ENCODE results near the gene ADIPOR1. TPM values are rescaled to one million over a fixed set of nuclear protein-coding genes. Genes with fewer than 3 reads are reported as not detected.
"Not testable (repeated sequence)": the region's sequence is repeated elsewhere in the genome, so short reads cannot be mapped to it uniquely, and the experiment has no call there.

The ADIPOR1 gene
- total and polyA plus RNA-seq, 7 experiments from 2014 or later, result 51.9 to 93.8 (median 69.6) TPM

DNA sequence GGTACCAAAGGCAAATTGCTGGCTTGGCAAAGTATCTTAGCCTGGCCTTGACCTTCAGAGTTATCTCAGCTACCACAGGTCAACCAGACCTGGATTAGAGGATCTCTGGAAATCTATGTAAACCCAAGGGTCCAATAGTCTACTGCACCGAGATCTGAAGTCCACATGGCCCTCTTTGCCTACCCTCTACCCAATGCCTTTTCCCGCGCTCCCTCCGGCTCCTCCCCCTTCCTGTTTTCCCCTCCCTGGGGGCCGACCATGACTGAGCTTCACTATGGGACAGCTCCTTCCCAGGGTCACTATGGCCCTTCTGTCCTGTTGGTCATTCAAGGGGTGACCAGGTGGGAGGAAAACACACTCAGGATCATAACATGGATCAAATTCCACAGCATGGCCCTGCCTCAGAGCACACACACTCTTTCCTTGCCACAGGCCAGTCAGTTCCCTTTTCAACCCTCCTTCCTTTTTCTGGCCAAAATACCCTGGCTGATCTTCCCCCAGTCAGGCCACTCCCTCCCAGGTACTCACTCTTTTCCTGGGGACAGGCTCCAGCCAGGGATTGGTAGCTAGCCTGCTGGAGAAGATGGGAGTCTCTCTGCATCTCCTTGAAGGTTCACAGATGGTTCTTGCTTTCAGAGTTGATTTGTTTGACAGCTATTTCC is 29.9 kb upstream of the ADIPOR1 start:
- DNase-seq (no peak), ATAC-seq (no peak)
- H3K9me3 ChIP-seq (ENCODE audit: control insufficient read depth in 2 of 3, low read length in 3 of 3), result no peaks in the 10 kb centered on the region
- H3K4me1 ChIP-seq (ENCODE audit: control insufficient read depth in 2 of 2, insufficient read depth in 2 of 2, low read length in 2 of 2), result no peaks in the 10 kb centered on the region
- intact Hi-C loops (cut with micrococcal nuclease), result no loop called here
- ChIA-PET POLR2A (no interaction called here), CTCF (interaction anchor here (0.6 kb wide), 1 partner anchor 27 kb away, joined by 4 read pairs; no protein-coding TSS in a partner anchor)
- H3K36me3 Mint-ChIP-seq, result peaks cover 0 to 8% (median 0%) of the 10 kb centered on the region in 5 donors
- peaks cover 0 to 1% of the 10 kb centered on the region in 2 donors for H3K27me3 ChIP-seq (ENCODE audit: control insufficient read depth in 2 of 2, insufficient read depth in 2 of 2, low read length in 2 of 2)
- peaks cover 0 to 4% (median 0%) of the 10 kb centered on the region in 7 donors for H3K4me1 Mint-ChIP-seq
- no peaks in the 10 kb centered on the region for H3K36me3 ChIP-seq (ENCODE audit: control insufficient read depth in 2 of 3, insufficient read depth in 3 of 3, low read length in 3 of 3)
- H3K27ac ChIP-seq (ENCODE audit: low read depth, low read length), result no peak overlapping the region
- H3K9me3 Mint-ChIP-seq, result peaks cover 0 to 7% (median 0%) of the 10 kb centered on the region in 11 donors
- H3K4me3 Mint-ChIP-seq, result no peak overlapping the region
- H3K27ac Mint-ChIP-seq, result no peak overlapping the region
- H3K4me3 ChIP-seq (ENCODE audit: low read length), result no peak overlapping the region
- H3K27me3 Mint-ChIP-seq, result peaks cover 10 to 40% (median 14%) of the 10 kb centered on the region in 5 donors

GRCh38 chr1:202987255-202987654 is 29.1 kb upstream of the ADIPOR1 start:
- Mint-ChIP-seq H3K27ac (no peak overlapping the region), H3K9me3 (peaks cover 0 to 7% (median 0%) of the 10 kb centered on the region in 11 donors), H3K4me3 (no peak overlapping the region), H3K36me3 (peaks cover 0 to 8% (median 0%) of the 10 kb centered on the region in 5 donors), H3K27me3 (peaks cover 8 to 34% (median 10%) of the 10 kb centered on the region in 5 donors), H3K4me1 (peaks cover 0 to 4% (median 0%) of the 10 kb centered on the region in 7 donors)
- intact Hi-C loops (cut with micrococcal nuclease), result no loop called here
- Histone ChIP-seq H3K4me1 (ENCODE audit: control insufficient read depth in 2 of 2, insufficient read depth in 2 of 2, low read length in 2 of 2) (no peaks in the 10 kb centered on the region), H3K27ac (ENCODE audit: low read depth, low read length) (no peak overlapping the region), H3K9me3 (ENCODE audit: control insufficient read depth in 2 of 3, low read length in 3 of 3) (no peaks in the 10 kb centered on the region), H3K27me3 (ENCODE audit: control insufficient read depth in 2 of 2, insufficient read depth in 2 of 2, low read length in 2 of 2) (no peaks in the 10 kb centered on the region), H3K36me3 (ENCODE audit: control insufficient read depth in 2 of 3, insufficient read depth in 3 of 3, low read length in 3 of 3) (no peaks in the 10 kb centered on the region), H3K4me3 (ENCODE audit: low read length) (no peak overlapping the region)
- CTCF ChIA-PET, result interaction anchor here (0.6 kb wide), 1 partner anchor 27 kb away, joined by 4 read pairs; no protein-coding TSS in a partner anchor
- ATAC-seq (no peak), DNase-seq (no peak)
- POLR2A ChIA-PET, result interaction anchor here (0.8 kb wide), 1 partner anchor 19 kb away, joined by 3 read pairs; no protein-coding TSS in a partner anchor

DNA sequence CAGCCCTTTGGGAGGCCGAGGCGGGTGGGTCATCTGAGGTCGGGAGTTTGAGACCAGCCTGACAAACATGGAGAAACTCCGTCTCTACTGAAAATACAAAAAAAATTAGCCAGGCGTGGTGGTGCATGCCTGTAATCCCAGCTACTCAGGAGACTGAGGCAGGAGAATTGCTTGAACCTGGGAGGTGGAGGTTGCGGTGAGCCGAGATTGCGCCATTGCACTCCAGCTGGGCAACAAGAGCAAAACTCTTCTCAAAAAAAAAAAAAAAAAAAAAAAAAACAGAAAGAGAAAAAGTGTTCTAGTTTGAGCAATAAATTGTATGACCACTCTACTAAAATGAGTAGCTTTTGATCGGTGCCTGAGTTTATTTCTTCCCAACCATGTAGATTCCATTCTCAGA is 28.0 kb upstream of the ADIPOR1 start:
- H3K9me3 ChIP-seq (ENCODE audit: control insufficient read depth in 2 of 3, low read length in 3 of 3); H3K4me3 ChIP-seq (ENCODE audit: low read length); intact Hi-C loops (cut with micrococcal nuclease); H3K36me3 ChIP-seq (ENCODE audit: control insufficient read depth in 2 of 3, insufficient read depth in 3 of 3, low read length in 3 of 3); POLR2A ChIA-PET; H3K4me1 ChIP-seq (ENCODE audit: control insufficient read depth in 2 of 2, insufficient read depth in 2 of 2, low read length in 2 of 2); H3K27ac ChIP-seq (ENCODE audit: low read depth, low read length); H3K4me1 Mint-ChIP-seq; ATAC-seq; H3K27me3 ChIP-seq (ENCODE audit: control insufficient read depth in 2 of 2, insufficient read depth in 2 of 2, low read length in 2 of 2); H3K27ac Mint-ChIP-seq; DNase-seq; H3K9me3 Mint-ChIP-seq; H3K4me3 Mint-ChIP-seq; H3K36me3 Mint-ChIP-seq; CTCF ChIA-PET: not testable (repeated sequence)
- peaks cover 0 to 23% (median 0%) of the 10 kb centered on the region in 5 donors for H3K27me3 Mint-ChIP-seq

GRCh38 chr1:202982715-202983430 is 24.8 kb upstream of the ADIPOR1 start:
- no peak overlapping the region for H3K27ac ChIP-seq (ENCODE audit: low read depth, low read length)
- Mint-ChIP-seq H3K4me3 (no peak overlapping the region), H3K4me1 (peaks cover 0 to 3% (median 0%) of the 10 kb centered on the region in 7 donors), H3K9me3 (no peaks in the 10 kb centered on the region), H3K27ac (no peak overlapping the region), H3K27me3 (peaks cover 16 to 28% (median 19%) of the 10 kb centered on the region in 5 donors), H3K36me3 (no peaks in the 10 kb centered on the region)
- ChIA-PET CTCF (no interaction called here), POLR2A (no interaction called here)
- H3K4me3 ChIP-seq (ENCODE audit: low read length), result no peak overlapping the region
- peaks cover 0 to 5% of the 10 kb centered on the region in 2 donors for H3K27me3 ChIP-seq (ENCODE audit: control insufficient read depth in 2 of 2, insufficient read depth in 2 of 2, low read length in 2 of 2)
- DNase-seq (no peak), ATAC-seq (no peak)
- H3K9me3 ChIP-seq (ENCODE audit: control insufficient read depth in 2 of 3, low read length in 3 of 3), result no peaks in the 10 kb centered on the region
- intact Hi-C loops (cut with micrococcal nuclease), result no loop called here
- no peaks in the 10 kb centered on the region for H3K36me3 ChIP-seq (ENCODE audit: control insufficient read depth in 2 of 3, insufficient read depth in 3 of 3, low read length in 3 of 3)
- H3K4me1 ChIP-seq (ENCODE audit: control insufficient read depth in 2 of 2, insufficient read depth in 2 of 2, low read length in 2 of 2), result no peaks in the 10 kb centered on the region

DNA sequence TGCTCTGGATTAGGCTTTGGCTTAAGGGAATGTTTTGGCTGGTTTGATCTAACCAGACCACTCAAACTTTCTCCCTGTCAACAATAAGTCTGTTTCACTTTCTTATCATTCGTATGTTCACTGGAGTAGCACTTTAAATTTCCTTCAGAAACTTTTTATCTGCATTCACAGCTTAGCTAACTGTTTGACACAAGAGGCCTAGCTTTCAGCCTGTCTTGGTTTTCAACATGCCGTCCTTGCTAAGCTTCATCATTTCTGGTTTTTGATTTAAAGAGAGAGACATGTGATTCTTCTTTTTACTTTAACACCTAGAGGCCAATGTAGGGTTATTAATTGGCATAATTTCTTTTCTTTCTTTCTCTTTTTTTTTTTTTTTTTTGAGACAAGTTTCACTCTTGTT is 23.8 kb upstream of the ADIPOR1 start:
- DNase-seq (no peak), ATAC-seq (no peak)
- POLR2A ChIA-PET, result no interaction called here
- Mint-ChIP-seq H3K27me3 (peaks cover 24 to 35% (median 25%) of the 10 kb centered on the region in 5 donors), H3K4me1 (peaks cover 0 to 3% (median 0%) of the 10 kb centered on the region in 7 donors), H3K36me3 (no peaks in the 10 kb centered on the region), H3K27ac (no peak overlapping the region), H3K4me3 (no peak overlapping the region), H3K9me3 (no peaks in the 10 kb centered on the region)
- H3K4me1 ChIP-seq (ENCODE audit: control insufficient read depth in 2 of 2, insufficient read depth in 2 of 2, low read length in 2 of 2), result no peaks in the 10 kb centered on the region
- intact Hi-C loops (cut with micrococcal nuclease), result no loop called here
- no peaks in the 10 kb centered on the region for H3K36me3 ChIP-seq (ENCODE audit: control insufficient read depth in 2 of 3, insufficient read depth in 3 of 3, low read length in 3 of 3)
- H3K9me3 ChIP-seq (ENCODE audit: control insufficient read depth in 2 of 3, low read length in 3 of 3), result no peaks in the 10 kb centered on the region
- CTCF ChIA-PET, result interaction anchor here (0.9 kb wide), 1 partner anchor 19 kb away, joined by 4 read pairs; no protein-coding TSS in a partner anchor
- peaks cover 0 to 5% of the 10 kb centered on the region in 2 donors for H3K27me3 ChIP-seq (ENCODE audit: control insufficient read depth in 2 of 2, insufficient read depth in 2 of 2, low read length in 2 of 2)
- no peak overlapping the region for H3K27ac ChIP-seq (ENCODE audit: low read depth, low read length)
- no peak overlapping the region for H3K4me3 ChIP-seq (ENCODE audit: low read length)

DNA sequence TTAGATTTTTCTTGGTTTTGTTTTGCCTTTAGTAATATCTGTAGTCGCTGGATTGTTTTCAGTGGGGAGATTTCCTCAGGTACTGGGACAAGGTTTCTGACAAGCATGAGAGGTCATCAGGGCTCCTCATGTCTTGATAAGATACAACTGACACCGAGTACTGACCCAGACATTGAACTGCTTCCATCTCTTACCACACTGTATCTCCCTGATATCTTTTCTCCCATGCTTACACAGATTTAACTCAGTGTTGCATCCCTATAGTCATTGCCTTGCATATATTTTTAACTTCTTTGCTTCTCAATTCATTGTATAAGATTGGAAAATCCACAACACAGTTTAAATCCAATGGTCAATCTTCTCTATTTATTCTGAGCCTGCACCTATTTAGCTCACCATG is 21.3 kb upstream of the ADIPOR1 start:
- H3K4me1 ChIP-seq (ENCODE audit: control insufficient read depth in 2 of 2, insufficient read depth in 2 of 2, low read length in 2 of 2), result no peaks in the 10 kb centered on the region
- no peak overlapping the region for H3K4me3 ChIP-seq (ENCODE audit: low read length)
- H3K27ac ChIP-seq (ENCODE audit: low read depth, low read length), result no peak overlapping the region
- ATAC-seq (no peak), DNase-seq (no peak)
- no peaks in the 10 kb centered on the region for H3K9me3 ChIP-seq (ENCODE audit: control insufficient read depth in 2 of 3, low read length in 3 of 3)
- POLR2A ChIA-PET, result interaction anchor here (1.1 kb wide), 1 partner anchor 12 kb away, joined by 3 read pairs; no protein-coding TSS in a partner anchor
- Mint-ChIP-seq H3K36me3 (no peaks in the 10 kb centered on the region), H3K4me3 (no peak overlapping the region), H3K9me3 (no peaks in the 10 kb centered on the region), H3K27ac (no peak overlapping the region), H3K27me3 (peaks cover 25 to 44% (median 28%) of the 10 kb centered on the region in 5 donors), H3K4me1 (peaks cover 0 to 7% (median 0%) of the 10 kb centered on the region in 7 donors)
- no peaks in the 10 kb centered on the region for H3K36me3 ChIP-seq (ENCODE audit: control insufficient read depth in 2 of 3, insufficient read depth in 3 of 3, low read length in 3 of 3)
- H3K27me3 ChIP-seq (ENCODE audit: control insufficient read depth in 2 of 2, insufficient read depth in 2 of 2, low read length in 2 of 2), result peaks cover 0 to 5% of the 10 kb centered on the region in 2 donors
- intact Hi-C loops (cut with micrococcal nuclease), result no loop called here
- CTCF ChIA-PET, result no interaction called here

Data from naive thymus-derived CD4-positive, alpha-beta T cell (primary cell).